Cardiac fibroblast (primary cell): ENCODE measurements around the gene HTRA1.

Source experiments
- DNase-seq, 2 donors: peaks; one replicate each; pipeline versions ENCODE4 v3.0.0 to v3.0.0-alpha.2; 2010; ENCODE audit warnings: low read depth in 2 of 2
- H3K4me3 ChIP-seq, 2 donors: replicated peaks in 1 of 2; 1 replicate in 1 of 2; 2 replicates in 1 of 2; pipeline ENCODE4 v1.5.1; 2011; ENCODE audit warnings: low read depth in 2 of 2, low read length in 2 of 2, mild to moderate bottlenecking in 2 of 2, moderate library complexity in 1 of 2
- CTCF ChIP-seq: IDR thresholded peaks from one replicate; pipeline ENCODE4 v1.5.1; 2011; ENCODE audit warnings: low read depth, mild to moderate bottlenecking, low read length, inconsistent platforms

The HTRA1 gene

GRCh38 chr10:122421054-122421625, 40.2 kb upstream of the HTRA1 start:
- TF ChIP-seq CTCF = no peak
- no peak overlapping the region for H3K4me3 ChIP-seq
- DNase-seq = no peak

GRCh38 chr10:122421742-122422141, 39.6 kb upstream of the HTRA1 start:
- no peak for TF ChIP-seq CTCF
- no peak overlapping the region for H3K4me3 ChIP-seq
- peak; percentile 17 to 18 for DNase-seq

- no peak for DNase-seq
- H3K4me3 ChIP-seq = no peak overlapping the region
- TF ChIP-seq CTCF = no peak
These were observed 38.9 kb upstream of the HTRA1 start for GRCh38 chr10:122422266-122422989.

- DNase-seq = no peak
- H3K4me3 ChIP-seq = no peak overlapping the region
- no peak for TF ChIP-seq CTCF
These were observed 37.3 kb upstream of the HTRA1 start for GRCh38 chr10:122424059-122424458.

GRCh38 chr10:122426829-122427228, 34.5 kb upstream of the HTRA1 start:
- H3K4me3 ChIP-seq = no peak overlapping the region
- no peak for TF ChIP-seq CTCF
- no peak for DNase-seq

GRCh38 chr10:122427280-122427679, 34.1 kb upstream of the HTRA1 start:
- TF ChIP-seq CTCF = no peak
- no peak overlapping the region for H3K4me3 ChIP-seq
- no peak for DNase-seq
